Measurements from ENCODE around the gene DMRT1.
A peak's percentile ranks its signal among the peaks of the same experiment; 100 is the strongest.

Gene DMRT1

GRCh38 chr9:928363-929042 is 87.0 kb downstream of the DMRT1 start:
- DNase-seq = no peak

- no peak for DNase-seq
Measured at GRCh38 chr9:929719-930118, 88.2 kb downstream of the DMRT1 start.

GRCh38 chr9:933356-933755 is 91.9 kb downstream of the DMRT1 start:
- DNase-seq = no peak

- DNase-seq = no peak
Measured at GRCh38 chr9:935348-935965, 94.0 kb downstream of the DMRT1 start.

- DNase-seq = peak; percentile 65
Measured at GRCh38 chr9:942805-943580, 101.5 kb downstream of the DMRT1 start.

- DNase-seq = no peak
Measured at GRCh38 chr9:947985-948384, 106.5 kb downstream of the DMRT1 start.

GRCh38 chr9:948497-948896 is 107.0 kb downstream of the DMRT1 start:
- DNase-seq = no peak

GRCh38 chr9:950139-950538 is 108.6 kb downstream of the DMRT1 start:
- no peak for DNase-seq

GRCh38 chr9:952546-952945 is 111.0 kb downstream of the DMRT1 start:
- DNase-seq = no peak

GRCh38 chr9:959105-959504 is 117.6 kb downstream of the DMRT1 start:
- no peak for DNase-seq

- no peak for DNase-seq
Measured at GRCh38 chr9:959914-960313, 118.4 kb downstream of the DMRT1 start.

GRCh38 chr9:962023-962422 is 120.5 kb downstream of the DMRT1 start:
- no peak for DNase-seq

GRCh38 chr9:965497-965896 is 124.0 kb downstream of the DMRT1 start:
- no peak for DNase-seq

GRCh38 chr9:966870-967269 is 125.4 kb downstream of the DMRT1 start:
- DNase-seq = no peak

- DNase-seq = no peak
Measured at GRCh38 chr9:967436-967835, 125.9 kb downstream of the DMRT1 start.

GRCh38 chr9:967903-968641 is 126.6 kb downstream of the DMRT1 start:
- DNase-seq = peak; percentile 33

GRCh38 chr9:969310-970150 is 128.0 kb downstream of the DMRT1 start:
- DNase-seq = no peak

GRCh38 chr9:970151-970996 is 128.9 kb downstream of the DMRT1 start:
- DNase-seq = no peak

- no peak for DNase-seq
Measured at GRCh38 chr9:971901-972500, 130.5 kb downstream of the DMRT1 start.

- DNase-seq = no peak
Measured at GRCh38 chr9:972501-973294, 131.2 kb downstream of the DMRT1 start.

All from NCI-H510A (cell line).